GM20431 (cell line): Measurements from ENCODE around the gene LACTBL1.
"Not testable (repeated sequence)": the region's sequence is repeated elsewhere in the genome, so short reads cannot be mapped to it uniquely, and the experiment has no call there.

Source experiments
- in situ Hi-C: fragments of 300-500 bp; cut with MseI, MboI; formaldehyde crosslinking; loops from one replicate; pipeline ENCODE4 v1.15.0; 2020; ENCODE audit warnings: low sequenced_read_pairs; ENCODE audit not compliant: unreplicated experiment

LACTBL1 gene

DNA sequence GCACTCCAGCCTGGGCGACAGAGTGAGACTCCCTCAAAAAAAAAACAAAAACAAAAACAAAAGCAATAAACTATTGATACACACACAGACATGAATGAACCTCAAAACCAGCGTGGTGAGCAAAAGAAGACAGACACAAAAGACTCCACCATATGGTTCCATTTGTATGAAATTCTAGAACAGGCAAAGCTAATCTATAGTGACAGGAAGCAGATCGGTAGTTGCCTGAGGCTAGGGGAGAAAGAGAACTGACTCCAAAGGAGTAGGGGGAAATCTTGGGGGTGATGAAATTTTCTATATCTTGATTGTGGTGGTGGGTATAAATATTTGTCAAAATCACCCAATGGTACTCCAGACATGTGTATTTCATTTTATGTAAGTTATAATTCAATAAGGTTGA is 20.9 kb downstream of the LACTBL1 start:
- in situ Hi-C loops = no loop called here

DNA sequence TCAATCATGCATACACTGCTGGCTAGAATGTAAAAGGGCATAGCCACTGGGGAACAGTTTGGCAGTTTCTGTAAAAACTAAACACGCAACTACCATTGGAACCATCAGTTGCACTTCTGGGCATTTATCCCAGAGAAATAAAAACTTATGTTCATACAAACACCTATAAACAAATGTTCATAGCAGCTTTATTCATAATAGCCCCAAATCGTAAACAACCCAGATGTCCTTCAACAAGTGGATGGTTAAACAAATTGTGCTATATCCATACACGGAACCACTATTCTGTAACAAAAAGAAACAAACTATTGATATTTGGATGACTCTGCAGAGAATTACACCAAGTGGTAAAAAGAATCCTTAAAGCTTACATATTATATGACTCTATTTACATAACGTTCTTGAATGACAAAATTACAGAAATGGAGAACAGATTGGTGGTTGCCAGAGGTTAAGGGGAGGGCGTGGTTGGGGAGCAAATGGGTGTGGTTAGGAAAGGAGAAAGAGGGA is 22.8 kb downstream of the LACTBL1 start:
- in situ Hi-C loops = no loop called here

DNA sequence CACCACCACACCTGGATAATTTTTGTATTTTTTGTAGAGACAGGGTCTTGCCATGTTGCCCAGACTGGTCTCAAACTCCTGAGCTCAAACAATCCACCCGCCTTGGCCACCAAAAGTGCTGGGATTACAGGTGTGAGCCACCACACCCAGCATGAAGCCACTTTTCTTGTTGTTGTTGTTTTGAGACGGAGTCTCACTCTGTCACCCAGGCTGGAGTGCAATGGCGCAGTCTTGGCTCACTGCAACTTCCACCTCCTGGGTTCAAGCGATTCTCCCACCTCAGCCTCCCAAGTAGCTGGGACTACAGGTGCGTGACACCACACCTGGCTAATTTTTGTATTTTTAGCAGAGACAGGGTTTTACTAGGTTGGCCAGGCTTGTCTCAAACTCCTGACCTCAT is 27.5 kb downstream of the LACTBL1 start:
- in situ Hi-C loops = not testable (repeated sequence)

DNA sequence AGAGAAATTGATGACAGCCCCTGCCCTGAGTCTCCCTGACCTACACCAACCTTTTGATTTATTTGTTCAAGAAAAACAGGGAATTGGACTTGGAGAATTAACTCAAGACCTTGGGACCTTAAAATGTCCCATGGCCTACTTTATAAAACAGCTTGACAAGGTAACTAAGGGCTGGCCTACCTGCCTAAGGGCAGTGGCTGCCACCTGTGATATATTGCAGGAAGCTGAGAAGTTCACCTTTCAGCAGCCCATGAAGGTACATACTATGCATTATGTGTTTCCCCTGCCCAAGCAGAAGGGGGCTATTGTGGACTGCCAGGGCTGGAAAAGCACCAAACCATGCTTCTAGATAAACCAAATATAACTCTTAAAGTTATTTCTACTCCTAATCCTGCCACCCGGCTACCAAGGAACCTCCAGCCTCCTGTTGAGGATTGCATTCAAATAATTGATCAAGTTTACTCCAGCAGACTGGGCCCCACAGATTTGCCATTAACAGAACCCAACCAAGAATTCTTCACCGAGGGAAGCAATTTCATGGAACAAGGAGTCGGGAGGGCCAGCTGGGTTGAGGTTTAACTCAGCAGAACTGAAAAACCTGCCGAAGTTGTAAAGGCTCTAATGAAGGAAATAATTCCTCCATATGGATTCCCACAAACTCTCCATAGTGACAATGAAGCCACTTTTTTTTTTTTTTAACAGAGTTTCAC is 28.2 kb downstream of the LACTBL1 start:
- in situ Hi-C loops = no loop called here

DNA sequence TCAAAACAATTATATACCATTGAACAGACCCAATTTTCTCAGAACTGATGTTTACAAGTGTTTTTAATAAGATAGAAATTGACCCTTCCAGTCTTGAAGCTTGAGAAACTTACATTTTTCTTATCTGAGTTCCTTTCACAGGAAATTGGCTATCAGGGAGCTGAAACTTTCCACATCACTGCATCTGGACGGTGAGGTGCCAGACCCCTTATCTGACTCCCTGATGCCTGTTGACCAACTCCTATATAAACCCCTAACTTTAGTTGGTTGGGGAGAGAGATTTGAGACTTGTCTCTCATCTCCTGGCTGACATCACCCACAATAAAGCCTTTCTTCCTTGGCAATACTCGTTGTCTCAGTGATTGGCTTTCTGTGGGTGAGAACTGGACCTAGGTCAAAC is 31.4 kb downstream of the LACTBL1 start:
- in situ Hi-C loops = no loop called here

DNA sequence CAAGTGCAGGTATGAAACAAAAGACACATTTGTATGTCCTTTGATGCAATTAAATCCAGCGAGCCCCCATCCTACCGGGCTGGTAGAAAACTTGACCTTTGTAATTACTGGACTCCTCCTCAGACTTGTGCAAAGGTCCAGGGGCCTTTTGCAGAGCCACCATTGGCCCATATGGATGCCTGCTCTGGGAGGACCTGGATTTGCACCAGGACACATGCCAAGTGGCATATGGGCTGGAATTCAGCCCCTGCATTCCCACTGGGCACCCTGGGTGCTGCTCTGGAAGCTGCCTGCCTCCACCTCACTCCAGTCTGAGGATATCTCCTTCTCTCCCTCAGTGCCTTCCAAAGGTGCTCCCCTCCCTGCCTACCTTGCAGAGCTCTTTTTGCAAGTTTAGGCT is 36.0 kb downstream of the LACTBL1 start:
- in situ Hi-C loops = no loop called here

DNA sequence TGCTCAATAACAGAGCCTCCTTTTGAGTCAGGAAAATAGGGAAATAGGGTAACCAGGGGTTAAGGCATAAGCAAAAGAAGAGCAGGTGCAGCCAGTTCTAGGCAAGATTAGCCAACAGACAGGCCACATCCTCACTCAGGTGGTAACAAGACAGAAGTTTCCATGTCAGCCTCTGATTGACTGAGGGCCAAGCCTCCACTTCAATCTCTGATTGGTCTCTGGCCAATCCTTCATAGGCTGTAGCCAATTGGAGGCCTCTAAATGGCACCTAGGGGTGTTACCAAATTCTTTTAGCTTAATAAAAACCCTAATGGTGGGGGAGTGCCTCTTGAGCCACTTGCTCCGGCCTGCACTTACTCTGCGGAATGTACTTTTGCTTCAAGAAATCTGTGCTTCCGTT is 37.2 kb downstream of the LACTBL1 start:
- in situ Hi-C loops = no loop called here

DNA sequence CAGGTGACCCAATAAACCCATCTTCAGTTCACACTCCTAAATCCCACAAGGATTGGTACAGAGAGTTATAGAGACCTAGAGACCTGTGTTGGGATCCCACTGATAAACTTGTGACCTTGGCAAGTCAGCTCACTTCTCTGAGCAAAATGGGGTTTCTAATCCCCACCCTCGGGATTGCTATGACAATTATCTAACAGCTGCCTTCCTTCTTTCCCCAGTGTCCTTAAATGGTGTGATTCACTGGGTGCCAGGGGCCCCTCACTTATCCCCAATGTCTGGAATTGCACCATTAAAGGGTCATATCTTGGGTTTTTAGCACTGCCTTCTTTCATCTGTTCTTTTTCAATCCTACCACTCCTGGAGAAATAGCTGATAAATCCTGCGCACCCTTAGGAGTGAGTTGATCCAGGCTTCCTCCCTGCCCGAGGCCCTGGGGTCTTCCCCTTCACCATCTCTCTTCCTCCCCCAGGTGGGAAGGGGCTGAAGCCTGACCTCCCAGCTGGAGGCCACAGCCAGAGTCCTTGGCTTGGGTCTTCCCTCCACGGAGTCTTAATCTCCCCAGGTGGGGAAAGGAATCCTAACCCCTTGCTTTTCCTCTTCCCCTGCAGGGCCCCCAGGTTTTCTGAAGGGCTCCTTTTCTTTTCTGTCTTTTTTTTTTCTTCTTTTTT is 39.7 kb downstream of the LACTBL1 start:
- in situ Hi-C loops = no loop called here

DNA sequence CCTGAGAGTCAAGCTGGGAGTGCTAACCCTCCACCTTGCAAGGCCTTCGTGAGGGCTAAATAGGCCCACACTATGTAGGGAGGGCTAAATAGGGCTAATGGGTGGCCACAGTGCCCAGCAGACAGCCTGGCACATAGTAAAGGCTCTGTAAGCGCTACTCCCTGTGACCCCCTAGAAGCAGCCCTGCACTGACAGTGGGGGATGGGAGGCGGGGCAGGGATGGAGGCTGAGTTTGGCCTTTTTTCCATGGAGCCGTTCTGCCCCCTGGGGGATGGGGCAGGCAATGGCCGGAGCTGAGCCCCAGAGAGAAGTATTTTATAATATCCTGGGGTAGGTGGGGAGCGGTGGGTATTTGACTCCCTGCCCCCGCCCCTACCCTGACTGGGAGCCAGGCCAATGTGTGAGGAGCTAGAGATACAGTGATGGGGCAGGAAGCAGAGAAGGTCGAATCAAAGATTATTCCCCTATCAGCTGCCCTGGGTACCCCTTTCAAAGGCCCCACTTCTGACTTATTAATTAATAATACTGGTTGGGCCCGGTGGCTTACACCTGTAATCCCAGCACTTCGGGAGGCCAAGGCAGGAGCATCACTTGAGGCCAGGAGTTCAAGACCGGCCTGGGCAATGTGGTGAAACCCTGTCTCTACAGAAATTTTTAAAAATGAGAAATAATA is 42.3 kb downstream of the LACTBL1 start:
- in situ Hi-C loops = no loop called here

DNA sequence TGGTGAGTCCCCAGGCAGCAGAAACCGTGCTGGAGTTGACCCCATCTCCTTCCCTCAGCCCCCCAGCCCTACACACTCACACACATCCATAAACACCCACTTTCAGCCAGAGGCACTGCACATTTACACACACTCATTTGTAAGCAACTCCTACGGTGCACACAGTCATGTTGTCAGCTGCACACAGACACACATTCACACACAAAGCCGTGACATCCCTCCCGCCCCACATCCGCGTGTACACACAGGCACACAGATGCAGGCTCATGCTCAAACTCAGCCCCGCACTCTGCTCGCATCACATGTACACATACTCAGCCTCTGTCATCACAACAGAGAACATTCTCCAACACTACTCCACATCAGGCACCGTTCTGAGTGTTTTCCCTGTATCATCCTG is 47.6 kb downstream of the LACTBL1 start:
- in situ Hi-C loops = no loop called here

DNA sequence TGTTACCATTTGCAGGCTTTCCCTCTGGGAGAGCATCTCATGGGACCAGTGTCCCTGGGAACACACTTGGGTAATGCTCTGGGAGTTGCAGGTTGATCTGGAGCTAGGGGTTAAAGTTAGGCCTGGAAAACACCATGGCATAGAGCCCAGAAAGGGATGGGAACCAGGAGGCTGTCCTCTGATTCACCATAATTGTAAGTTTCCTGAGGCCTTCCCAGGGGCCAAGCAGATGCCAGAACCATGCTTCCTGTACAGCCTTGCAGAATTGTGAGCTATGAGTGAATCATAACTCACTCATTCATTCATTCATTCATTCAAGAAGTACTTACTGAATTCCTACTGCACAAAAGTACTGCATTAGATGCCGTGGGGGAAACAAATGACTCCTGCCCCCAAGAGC is 50.0 kb downstream of the LACTBL1 start:
- in situ Hi-C loops = no loop called here

DNA sequence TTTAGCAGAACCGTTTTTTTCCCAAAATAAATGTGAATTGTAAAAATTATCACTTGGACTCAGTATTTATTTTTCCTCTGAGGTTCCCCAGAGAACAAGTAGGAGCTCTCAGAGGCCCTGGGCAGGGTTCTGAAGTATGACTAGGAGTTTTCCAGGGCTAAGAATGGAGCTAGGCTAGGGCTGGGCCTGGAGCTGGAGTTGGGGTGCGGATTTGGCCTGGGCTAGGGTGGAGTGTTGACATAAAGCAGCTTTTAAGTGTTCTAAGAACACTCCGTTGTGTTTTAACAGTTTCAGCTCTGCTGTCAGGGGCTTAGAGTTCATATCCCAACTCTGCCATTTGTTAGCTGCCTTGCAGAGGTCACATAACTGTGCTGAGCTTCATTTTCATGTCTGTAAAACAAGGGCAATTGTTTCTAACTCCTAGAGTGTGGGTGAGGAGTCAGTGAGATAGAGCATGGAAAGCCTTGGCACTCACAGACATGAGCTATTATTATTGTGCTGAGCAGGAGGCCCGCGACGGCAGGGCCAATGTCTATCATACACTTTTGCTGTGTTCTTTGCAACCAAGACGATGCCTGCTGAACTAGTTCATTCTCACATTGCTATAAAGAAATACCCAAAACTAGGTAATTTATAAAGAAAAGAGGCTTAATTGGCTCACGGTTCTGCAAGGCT is 51.1 kb downstream of the LACTBL1 start:
- in situ Hi-C loops = no loop called here

DNA sequence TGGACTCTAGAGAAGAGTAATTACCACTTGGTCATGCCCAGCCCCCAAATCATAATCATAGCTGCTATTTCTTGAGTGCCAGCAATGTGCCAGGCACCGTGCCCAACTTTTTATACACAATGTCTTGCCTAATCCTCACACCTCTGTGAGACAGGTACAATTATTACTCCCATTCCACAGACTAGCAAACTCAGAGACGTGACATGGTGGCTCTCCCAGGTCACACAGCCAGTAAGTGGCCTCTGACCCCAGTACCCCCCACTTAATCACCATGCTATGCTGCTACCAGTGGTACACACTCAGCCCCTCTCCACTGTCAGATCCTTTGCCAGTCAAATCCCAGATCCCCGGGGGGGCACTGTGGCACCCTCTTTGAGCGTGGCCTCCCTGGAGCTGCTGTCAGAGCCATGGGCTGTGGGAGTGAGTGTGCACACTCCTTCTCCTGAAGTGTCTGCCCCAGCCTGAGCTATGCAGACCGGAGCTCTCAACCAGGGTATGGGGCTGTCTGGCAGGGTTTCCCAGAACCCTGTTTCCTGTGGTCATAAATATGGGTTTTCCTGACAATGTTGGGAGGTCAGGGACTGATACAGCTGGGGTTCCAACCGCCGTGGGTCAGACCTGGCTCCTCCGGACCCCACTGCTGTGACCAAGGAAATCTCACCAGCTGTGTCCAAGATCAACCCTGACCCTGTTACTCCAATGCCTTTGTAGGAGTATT is 51.8 kb downstream of the LACTBL1 start:
- in situ Hi-C loops = no loop called here

DNA sequence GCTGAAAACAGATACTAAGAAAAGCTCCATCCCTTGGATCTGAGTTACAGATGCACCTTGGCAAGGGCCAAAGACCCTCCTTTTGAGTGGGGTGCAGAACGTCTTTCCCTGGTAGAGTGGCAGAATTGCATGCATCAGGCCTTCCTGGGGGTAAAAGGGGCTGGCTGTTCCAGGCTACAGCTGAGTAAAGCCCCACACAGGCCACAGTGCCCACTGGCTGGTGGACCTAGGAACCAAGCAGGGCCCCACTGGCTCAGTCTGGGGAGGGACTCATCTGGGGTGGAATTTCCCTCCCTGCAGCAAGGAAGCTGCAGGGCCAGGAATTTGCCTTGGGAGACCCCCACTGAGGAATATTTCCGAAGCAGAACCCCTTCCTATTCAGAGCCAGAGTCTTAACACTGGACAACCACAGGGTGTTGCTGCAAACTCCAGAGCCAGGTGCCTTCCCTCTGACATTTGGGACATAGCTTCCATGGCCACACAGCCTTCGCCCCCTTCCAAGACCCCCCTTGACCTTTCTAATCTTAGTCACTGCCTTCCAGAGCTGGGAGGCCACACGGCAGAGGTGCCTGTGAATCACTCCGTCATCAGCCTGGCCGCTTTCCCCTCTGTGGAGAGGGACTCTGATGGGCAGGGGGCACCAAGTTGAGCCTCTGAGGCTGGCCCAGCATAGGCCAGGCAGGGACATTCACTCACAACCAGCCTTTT is 52.5 kb downstream of the LACTBL1 start:
- in situ Hi-C loops = no loop called here

DNA sequence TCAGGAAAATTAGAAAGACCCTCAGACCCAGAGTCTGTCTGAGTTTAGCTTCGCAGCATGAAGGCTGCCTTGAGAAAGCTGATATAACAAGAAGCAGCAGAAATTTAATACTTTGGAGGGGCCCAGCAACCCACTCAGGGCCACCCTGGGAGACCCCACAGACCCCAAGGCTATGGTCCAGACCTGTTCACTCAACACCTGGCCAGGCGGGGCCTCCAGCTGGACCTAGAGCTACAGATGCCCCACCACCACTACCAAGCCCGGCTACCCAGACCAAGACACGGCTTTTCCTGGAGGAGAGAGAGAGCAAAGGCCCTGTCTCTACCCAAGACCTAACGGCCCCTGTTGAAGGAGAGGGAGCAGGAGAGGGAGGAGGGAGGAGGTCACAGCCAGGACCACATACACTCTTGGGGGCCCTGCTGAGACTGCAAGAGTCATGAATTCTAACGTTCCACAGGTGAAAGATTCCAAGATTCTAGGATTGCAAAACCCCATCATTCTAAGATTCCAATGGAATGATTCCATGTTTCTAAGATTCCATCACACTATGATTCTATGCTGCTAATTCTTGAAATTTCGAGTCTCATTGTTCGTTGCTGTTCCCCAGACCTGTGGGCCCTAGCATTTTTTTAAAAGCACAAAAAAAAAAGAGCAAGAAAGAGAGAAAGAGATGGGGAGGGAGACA is 53.2 kb downstream of the LACTBL1 start:
- in situ Hi-C loops = no loop called here

DNA sequence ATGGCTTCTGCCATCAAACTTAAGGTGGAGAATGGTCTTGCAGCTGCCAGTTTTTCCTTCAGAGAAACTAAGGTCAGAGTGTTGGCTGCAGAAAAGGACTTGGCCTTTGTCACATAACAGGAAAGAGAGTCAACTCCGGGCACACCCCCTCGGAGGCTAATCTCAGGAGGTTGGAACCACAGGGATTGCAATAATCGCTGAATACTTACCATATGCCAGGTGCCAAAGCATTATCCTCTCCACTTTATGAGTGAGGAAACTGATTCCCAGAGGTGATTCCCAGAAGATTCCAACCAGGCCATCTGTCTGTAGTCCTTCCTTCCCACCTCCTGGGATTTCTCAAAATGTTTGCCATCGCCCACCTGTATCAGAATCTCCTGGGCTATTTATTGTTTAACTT is 54.0 kb downstream of the LACTBL1 start:
- in situ Hi-C loops = no loop called here

DNA sequence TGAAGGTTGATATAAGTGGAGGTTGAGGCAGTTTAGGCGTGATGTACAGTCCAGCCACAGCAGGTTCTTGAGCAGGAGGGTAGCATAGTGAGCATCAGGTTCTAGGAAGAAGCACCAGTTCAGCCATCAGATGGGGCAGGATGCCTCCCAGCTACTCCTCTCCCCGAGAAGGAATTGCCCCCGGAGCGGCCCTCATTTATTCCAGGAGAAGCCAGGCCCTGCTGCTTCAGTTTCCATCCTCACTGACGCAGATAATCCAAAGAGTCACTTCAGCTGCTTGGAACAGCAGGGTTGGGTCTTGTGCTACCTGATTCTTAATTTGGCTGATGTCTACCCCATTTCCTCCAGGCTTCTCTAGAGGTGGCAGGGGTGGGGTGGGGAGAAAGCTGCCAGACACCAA is 54.7 kb downstream of the LACTBL1 start:
- in situ Hi-C loops = no loop called here

DNA sequence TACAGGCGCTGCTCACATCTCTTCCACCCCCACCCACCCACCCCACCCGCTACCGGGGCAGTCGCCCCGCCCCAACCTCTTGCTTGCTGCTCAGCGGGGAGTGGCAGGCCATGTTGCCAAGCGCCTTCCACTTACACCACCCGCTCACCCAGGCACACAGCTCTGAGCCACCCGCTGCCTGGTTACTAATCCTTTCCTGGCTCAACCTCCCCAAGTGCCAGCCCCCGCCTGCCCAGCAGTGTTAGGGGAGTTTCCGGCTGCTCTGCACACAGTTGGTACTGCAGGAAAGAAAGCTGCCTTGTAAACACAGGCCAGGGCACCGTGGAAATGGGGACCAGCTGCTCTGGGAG is 56.2 kb downstream of the LACTBL1 start:
- in situ Hi-C loops = no loop called here

DNA sequence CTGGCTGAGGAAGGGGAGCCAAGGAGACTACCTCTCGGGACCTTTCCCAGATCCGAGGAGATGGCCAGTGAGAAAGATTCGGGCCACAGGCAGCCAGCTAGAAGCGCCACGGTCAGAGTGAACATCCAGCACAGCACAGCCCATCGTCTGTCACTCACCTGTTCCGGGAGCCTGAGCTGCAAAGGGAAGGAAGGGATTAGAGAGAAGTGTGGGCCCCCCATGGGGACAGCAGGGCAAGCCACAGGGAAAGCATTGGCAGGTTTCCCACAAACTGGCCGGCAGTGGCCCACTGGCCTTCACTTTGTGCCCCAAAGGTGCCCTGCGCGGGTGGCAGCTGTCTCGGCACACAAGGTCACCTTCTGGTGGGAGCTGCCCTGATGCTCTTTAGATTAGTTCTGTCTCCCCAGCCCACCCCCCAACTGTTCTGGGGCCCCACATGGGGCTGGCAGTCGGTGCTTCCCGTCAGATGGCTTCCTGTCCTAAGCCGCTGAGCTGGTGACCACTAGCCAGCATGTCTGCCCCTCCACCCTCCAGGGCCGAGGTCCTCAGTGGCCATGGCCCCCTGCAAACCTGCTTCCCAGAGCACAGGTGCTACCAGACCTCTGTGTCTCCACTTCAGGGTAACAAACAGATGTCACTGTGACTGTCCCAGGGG is 56.7 kb downstream of the LACTBL1 start:
- in situ Hi-C loops = no loop called here
